Measurements from ENCODE around the gene LAMP1.
A peak's percentile ranks its signal among the peaks of the same experiment; 100 is the strongest.

Gene LAMP1

DNA sequence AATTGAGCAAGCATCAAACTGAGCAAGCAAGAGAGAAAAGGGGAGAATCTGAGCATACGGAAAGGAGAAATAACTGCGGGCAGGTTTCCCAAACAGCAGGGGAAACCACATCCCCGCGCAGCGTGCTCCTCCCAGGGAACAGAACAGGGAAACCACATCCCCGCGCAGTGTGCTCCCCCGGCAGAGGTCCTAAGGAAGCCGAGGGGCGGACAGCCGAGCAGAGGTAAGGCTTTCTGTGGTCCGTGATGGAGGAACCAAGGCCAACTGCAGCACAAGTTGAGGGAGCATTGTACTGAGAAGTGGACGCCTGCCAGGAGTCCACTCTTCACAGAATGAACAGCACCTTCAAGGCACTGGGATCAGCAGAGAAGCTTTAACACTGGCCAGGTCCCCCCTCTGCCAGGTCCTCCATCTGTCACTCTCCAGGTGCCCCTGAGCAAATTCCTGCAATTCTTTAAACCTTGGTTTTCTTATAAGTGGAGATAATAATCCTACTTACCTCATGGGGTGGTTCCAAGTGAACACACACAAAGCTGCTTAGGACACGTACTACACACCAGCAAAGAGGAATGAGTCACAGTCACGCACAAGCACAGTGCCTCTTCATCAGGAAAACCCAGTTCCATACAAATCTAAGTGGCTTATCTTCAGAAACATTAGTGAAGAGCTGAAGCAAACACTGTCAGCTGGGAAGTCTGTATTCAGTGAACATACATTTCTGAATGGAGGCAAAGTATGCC lies 23.0 kb upstream of the LAMP1 start:
- H3K4me1 ChIP-seq (ENCODE audit: insufficient read depth, poor library complexity, severe bottlenecking), result no peaks in the 10 kb centered on the region
- no peaks in the 10 kb centered on the region for H3K36me3 ChIP-seq (ENCODE audit: low read depth)
- ATAC-seq (ENCODE audit: low read depth) (peak; percentile 53; the same call in 1 of the 3 replicates), DNase-seq (ENCODE audit: low spot score) (no peak)
- no peaks in the 10 kb centered on the region for H3K27me3 ChIP-seq (ENCODE audit: insufficient read depth, poor library complexity, severe bottlenecking)
- no peak overlapping the region for H3K27ac ChIP-seq (ENCODE audit: poor library complexity, severe bottlenecking)
- H3K9me3 ChIP-seq (ENCODE audit: severe bottlenecking), result no peaks in the 10 kb centered on the region
- no peak overlapping the region for H3K4me3 ChIP-seq (ENCODE audit: severe bottlenecking)
- TF ChIP-seq, protein P1, sequence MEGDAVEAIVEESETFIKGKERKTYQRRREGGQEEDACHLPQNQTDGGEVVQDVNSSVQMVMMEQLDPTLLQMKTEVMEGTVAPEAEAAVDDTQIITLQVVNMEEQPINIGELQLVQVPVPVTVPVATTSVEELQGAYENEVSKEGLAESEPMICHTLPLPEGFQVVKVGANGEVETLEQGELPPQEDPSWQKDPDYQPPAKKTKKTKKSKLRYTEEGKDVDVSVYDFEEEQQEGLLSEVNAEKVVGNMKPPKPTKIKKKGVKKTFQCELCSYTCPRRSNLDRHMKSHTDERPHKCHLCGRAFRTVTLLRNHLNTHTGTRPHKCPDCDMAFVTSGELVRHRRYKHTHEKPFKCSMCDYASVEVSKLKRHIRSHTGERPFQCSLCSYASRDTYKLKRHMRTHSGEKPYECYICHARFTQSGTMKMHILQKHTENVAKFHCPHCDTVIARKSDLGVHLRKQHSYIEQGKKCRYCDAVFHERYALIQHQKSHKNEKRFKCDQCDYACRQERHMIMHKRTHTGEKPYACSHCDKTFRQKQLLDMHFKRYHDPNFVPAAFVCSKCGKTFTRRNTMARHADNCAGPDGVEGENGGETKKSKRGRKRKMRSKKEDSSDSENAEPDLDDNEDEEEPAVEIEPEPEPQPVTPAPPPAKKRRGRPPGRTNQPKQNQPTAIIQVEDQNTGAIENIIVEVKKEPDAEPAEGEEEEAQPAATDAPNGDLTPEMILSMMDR (IDR thresholded peaks at IDR 0.05; ENCODE audit: poor library complexity, severe bottlenecking), result no peak

DNA sequence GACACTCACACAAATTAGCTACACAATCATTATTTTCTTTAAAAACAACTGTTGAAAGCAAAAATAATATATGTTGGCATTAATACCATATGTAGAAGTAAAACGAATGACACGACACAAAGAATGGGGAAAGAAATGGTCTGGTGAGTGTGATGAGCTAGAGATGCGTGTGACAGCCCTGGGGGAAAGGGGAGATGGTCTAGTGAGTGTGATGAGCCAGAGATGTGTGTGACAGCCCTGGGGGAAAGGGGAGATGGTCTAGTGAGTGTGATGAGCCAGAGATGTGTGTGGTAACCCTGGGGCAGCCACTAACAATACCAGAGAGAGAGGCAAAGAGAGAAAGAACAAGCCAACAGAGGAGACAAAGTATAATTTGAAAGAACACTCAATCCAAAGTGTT lies 22.3 kb upstream of the LAMP1 start:
- no peak overlapping the region for H3K4me3 ChIP-seq (ENCODE audit: severe bottlenecking)
- no peak for ATAC-seq (ENCODE audit: low read depth)

DNA sequence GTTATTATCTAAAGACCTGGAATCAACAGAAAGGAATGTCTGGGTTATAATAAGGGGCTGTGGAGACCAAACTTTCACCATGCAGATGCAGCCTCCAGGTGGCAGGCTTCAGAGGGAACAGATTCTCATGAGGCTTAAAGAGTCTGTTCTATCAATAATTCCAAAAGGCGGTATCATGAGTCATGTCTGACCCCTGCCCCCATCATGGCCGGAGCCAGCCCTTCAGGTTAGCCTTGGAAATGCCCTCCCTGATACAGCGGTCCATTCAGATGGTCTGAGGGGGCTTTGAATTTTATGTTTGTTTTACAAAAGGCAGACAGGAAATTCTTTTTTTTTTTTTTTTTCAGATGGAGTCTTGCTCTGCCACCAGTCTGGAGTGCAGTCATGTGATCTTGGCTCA lies 21.7 kb upstream of the LAMP1 start:
- DNase-seq (ENCODE audit: low spot score) (no peak), ATAC-seq (ENCODE audit: low read depth) (peak; percentile 86)
- no peak overlapping the region for H3K27ac ChIP-seq (ENCODE audit: poor library complexity, severe bottlenecking)

More for the DNA sequence above, 22.3 kb upstream of the LAMP1 start:
- H3K36me3 ChIP-seq (ENCODE audit: low read depth), result no peaks in the 10 kb centered on the region
- H3K9me3 ChIP-seq (ENCODE audit: severe bottlenecking), result no peaks in the 10 kb centered on the region
- DNase-seq (ENCODE audit: low spot score), result no peak
- no peaks in the 10 kb centered on the region for H3K27me3 ChIP-seq (ENCODE audit: insufficient read depth, poor library complexity, severe bottlenecking)
- no peak overlapping the region for H3K27ac ChIP-seq (ENCODE audit: poor library complexity, severe bottlenecking)
- H3K4me1 ChIP-seq (ENCODE audit: insufficient read depth, poor library complexity, severe bottlenecking), result no peaks in the 10 kb centered on the region
- TF ChIP-seq, protein P1 (IDR thresholded peaks at IDR 0.05; ENCODE audit: poor library complexity, severe bottlenecking), result no peak

DNA sequence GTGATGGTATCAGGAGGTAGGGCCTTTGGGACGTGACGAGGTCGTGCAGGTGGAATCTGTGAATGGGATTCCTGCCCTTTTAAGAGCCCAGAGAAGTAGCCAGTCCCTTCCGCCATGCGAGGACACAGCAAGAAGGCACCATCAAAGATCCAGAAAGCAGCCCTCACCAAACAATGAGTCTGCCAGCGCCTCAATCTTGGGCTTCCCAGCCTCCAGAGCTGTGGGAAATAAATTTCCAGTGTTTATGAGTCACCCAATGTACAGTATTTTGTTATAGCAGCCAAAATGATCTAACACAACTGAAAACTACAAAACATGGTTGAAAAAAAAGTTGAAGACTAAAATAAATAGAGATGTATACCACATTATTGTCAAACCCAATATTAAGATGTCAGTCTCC lies 16.9 kb upstream of the LAMP1 start:
- ATAC-seq (ENCODE audit: low read depth) (no peak), DNase-seq (ENCODE audit: low spot score) (no peak)
- TF ChIP-seq, protein P1 (IDR thresholded peaks at IDR 0.05; ENCODE audit: poor library complexity, severe bottlenecking), result no peak
- Histone ChIP-seq H3K4me1 (ENCODE audit: insufficient read depth, poor library complexity, severe bottlenecking) (no peaks in the 10 kb centered on the region), H3K27ac (ENCODE audit: poor library complexity, severe bottlenecking) (no peak overlapping the region), H3K36me3 (ENCODE audit: low read depth) (no peaks in the 10 kb centered on the region), H3K9me3 (ENCODE audit: severe bottlenecking) (no peaks in the 10 kb centered on the region), H3K4me3 (ENCODE audit: severe bottlenecking) (no peak overlapping the region), H3K27me3 (ENCODE audit: insufficient read depth, poor library complexity, severe bottlenecking) (no peaks in the 10 kb centered on the region)

More for the DNA sequence above, 21.7 kb upstream of the LAMP1 start:
- no peaks in the 10 kb centered on the region for H3K36me3 ChIP-seq (ENCODE audit: low read depth)
- TF ChIP-seq, protein P1 (IDR thresholded peaks at IDR 0.05; ENCODE audit: poor library complexity, severe bottlenecking), result peak; percentile 79
- H3K4me1 ChIP-seq (ENCODE audit: insufficient read depth, poor library complexity, severe bottlenecking), result no peaks in the 10 kb centered on the region
- H3K27me3 ChIP-seq (ENCODE audit: insufficient read depth, poor library complexity, severe bottlenecking), result no peaks in the 10 kb centered on the region
- no peaks in the 10 kb centered on the region for H3K9me3 ChIP-seq (ENCODE audit: severe bottlenecking)
- no peak overlapping the region for H3K4me3 ChIP-seq (ENCODE audit: severe bottlenecking)

DNA sequence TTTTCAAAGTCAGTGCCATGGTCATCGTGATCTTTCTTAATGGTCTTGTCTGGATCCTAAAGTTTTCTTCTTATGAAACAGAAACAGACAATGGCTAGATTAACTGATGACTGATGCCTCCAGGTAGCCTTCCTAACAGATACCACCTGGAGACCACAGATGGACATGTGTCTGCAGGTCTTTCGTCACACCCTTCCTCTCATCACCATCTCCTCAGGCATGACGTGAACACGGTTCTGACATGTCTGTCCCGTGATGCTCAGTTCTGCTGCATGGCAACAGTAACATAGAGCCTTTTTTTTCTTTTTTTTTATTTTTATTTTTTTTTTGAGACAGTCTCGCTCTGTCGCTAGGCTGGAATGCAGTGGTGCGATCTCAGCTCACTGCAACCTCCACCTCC lies 13.1 kb upstream of the LAMP1 start:
- Histone ChIP-seq H3K4me1 (ENCODE audit: insufficient read depth, poor library complexity, severe bottlenecking) (no peaks in the 10 kb centered on the region), H3K27me3 (ENCODE audit: insufficient read depth, poor library complexity, severe bottlenecking) (no peaks in the 10 kb centered on the region), H3K9me3 (ENCODE audit: severe bottlenecking) (peaks cover 3% of the 10 kb centered on the region), H3K27ac (ENCODE audit: poor library complexity, severe bottlenecking) (no peak overlapping the region), H3K4me3 (ENCODE audit: severe bottlenecking) (no peak overlapping the region), H3K36me3 (ENCODE audit: low read depth) (no peaks in the 10 kb centered on the region)
- DNase-seq (ENCODE audit: low spot score), result no peak
- TF ChIP-seq, protein P1 (IDR thresholded peaks at IDR 0.05; ENCODE audit: poor library complexity, severe bottlenecking), result no peak
- peak; percentile 23; the same call in 1 of the 3 replicates for ATAC-seq (ENCODE audit: low read depth)
